HepG2 (cell line): ENCODE data around the gene IL22RA1.

Source experiments
- CTCF ChIP-seq: sonication (generic); formaldehyde crosslinking; IDR thresholded peaks from 2 replicates; pipeline ENCODE4 v1.5.0; 2020; ENCODE audit warnings: mild to moderate bottlenecking, missing genetic modification reagents, moderate library complexity
- POLR2AphosphoS5 ChIP-seq: IDR thresholded peaks from 2 replicates; pipeline ENCODE4 v1.6.1; 2012; ENCODE audit warnings: low read depth, low read length
- ZBTB49 ChIP-seq: sonication (generic); formaldehyde crosslinking; IDR thresholded peaks from 2 replicates; pipeline ENCODE4 v1.4.0; 2020; ENCODE audit warnings: missing genetic modification reagents, borderline replicate concordance

- TF ChIP-seq CTCF (CRISPR knock-in tag) (no peak), POLR2AphosphoS5 (no peak), ZBTB49 (CRISPR knock-in tag) (no peak)
Observed at GRCh38 chr1:24110642-24111261, 32.2 kb downstream of the IL22RA1 start.
